ENCODE results near the gene IL1F10. TPM values are rescaled to one million over a fixed set of nuclear protein-coding genes. Genes with fewer than 3 reads are reported as not detected.

The IL1F10 gene
- total and polyA plus RNA-seq, 10 of the 15 experiments (the other 5 are each of a cell fraction or from before 2014, with no cell fraction given), result not detected

DNA sequence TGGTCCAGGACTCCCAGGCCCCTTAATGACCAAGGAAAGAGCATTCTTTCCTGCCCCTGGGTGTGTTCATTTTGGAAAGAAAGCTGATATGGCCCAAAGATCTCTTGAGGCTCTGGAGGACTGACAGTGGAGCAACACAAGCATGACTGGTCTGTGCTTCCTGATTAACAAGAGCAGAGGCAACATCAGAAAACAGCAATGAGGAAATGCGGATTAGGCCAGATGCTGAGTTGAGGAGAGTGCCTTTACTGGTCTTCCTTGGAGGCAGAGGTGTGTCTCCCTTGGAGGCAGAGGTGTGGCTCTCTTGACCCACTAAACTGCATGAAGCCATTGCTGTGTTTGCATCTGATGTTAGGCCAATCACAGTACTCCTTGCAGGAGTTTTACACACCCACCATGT, 35.0 kb upstream of the IL1F10 start:
- Histone ChIP-seq H3K4me1 (ENCODE audit: control insufficient read depth, insufficient read depth, low read length) (no peaks in the 10 kb centered on the region), H3K27me3 (replicated peaks in 1 of 2; ENCODE audit: control insufficient read depth in 2 of 2, insufficient read depth in 2 of 2, low read length in 1 of 2) (peaks cover 2 to 6% of the 10 kb centered on the region in 2 experiments), H3K4me2 (ENCODE audit: control insufficient read depth, insufficient read depth) (no peak overlapping the region), H2AFZ (ENCODE audit: control insufficient read depth, low read depth, low read length) (no peak overlapping the region), H4K20me1 (ENCODE audit: control insufficient read depth, insufficient read depth) (no peaks in the 10 kb centered on the region), H3K36me3 (ENCODE audit: control insufficient read depth in 2 of 2, insufficient read depth in 2 of 2, low read length in 1 of 2) (no peaks in the 10 kb centered on the region), H3K9ac (ENCODE audit: control insufficient read depth, insufficient read depth, low read length) (no peak overlapping the region), H3K79me2 (ENCODE audit: control insufficient read depth, insufficient read depth, low read length) (no peaks in the 10 kb centered on the region), H3K27ac (ENCODE audit: control insufficient read depth, insufficient read depth) (no peak overlapping the region), H3K4me3 (no peak overlapping the region), H3K9me3 (replicated peaks; ENCODE audit: control insufficient read depth, insufficient read depth, low read length) (no peaks in the 10 kb centered on the region)
- TF ChIP-seq SMAD1 (IDR thresholded peaks at IDR 0.05; ENCODE audit: low read depth, partially characterized antibody), result no peak
- no peak for TF ChIP-seq TCF12 (IDR thresholded peaks at IDR 0.05; ENCODE audit: low read depth, low read length)
- no peak for TF ChIP-seq MYB (IDR thresholded peaks at IDR 0.05; ENCODE audit: borderline replicate concordance, low read depth, low read length)
- TF ChIP-seq TBL1XR1 (IDR thresholded peaks at IDR 0.05; ENCODE audit: low read depth, low read length), result no peak
- no peak for TF ChIP-seq PAX5 (IDR thresholded peaks at IDR 0.05; ENCODE audit: borderline replicate concordance, low read depth, low read length)
- no peak for TF ChIP-seq SMC3 (IDR thresholded peaks at IDR 0.05; ENCODE audit: borderline replicate concordance, low read length)
- no peak for TF ChIP-seq ZNF207 (IDR thresholded peaks at IDR 0.05; ENCODE audit: borderline replicate concordance)
- TF ChIP-seq JUNB (IDR thresholded peaks at IDR 0.05), result no peak
- TF ChIP-seq GABPA (IDR thresholded peaks at IDR 0.05; ENCODE audit: low read depth), result no peak
- TF ChIP-seq RUNX3 (IDR thresholded peaks at IDR 0.05; ENCODE audit: low read length), result no peak
- ATAC-seq (no peak), FAIRE-seq (no peak), DNase-seq (ENCODE audit: low read depth, low spot score) (no peak)
- RAD21 ChIA-PET (ENCODE audit: unreplicated experiment), result no interaction called here
- BruUV-seq (replicated peaks), result no TSS peak
- CTCF ChIA-PET, result interaction anchor here (0.6 kb wide), 1 partner anchor 12 kb away, joined by 3 read pairs; no protein-coding TSS in a partner anchor
- intact Hi-C loops (cut with micrococcal nuclease; ENCODE audit: unreplicated experiment), result no loop called here
- WGBS (ENCODE audit: insufficient coverage, insufficient replicate concordance, low lambda C conversion rate, missing lambda C conversion rate), result 93% methylated on average over 1 of the region's 1 CpG
- POLR2A ChIA-PET, result no interaction called here
- SMC1A ChIA-PET (ENCODE audit: uncharacterized antibody, unreplicated experiment), result interaction anchor here (0.7 to 1.0 kb wide), 2 partner anchors 12 to 428 kb away, joined by 3 to 4 read pairs; no protein-coding TSS in a partner anchor
- in situ Hi-C loops (cut with MboI), result no loop called here

DNA sequence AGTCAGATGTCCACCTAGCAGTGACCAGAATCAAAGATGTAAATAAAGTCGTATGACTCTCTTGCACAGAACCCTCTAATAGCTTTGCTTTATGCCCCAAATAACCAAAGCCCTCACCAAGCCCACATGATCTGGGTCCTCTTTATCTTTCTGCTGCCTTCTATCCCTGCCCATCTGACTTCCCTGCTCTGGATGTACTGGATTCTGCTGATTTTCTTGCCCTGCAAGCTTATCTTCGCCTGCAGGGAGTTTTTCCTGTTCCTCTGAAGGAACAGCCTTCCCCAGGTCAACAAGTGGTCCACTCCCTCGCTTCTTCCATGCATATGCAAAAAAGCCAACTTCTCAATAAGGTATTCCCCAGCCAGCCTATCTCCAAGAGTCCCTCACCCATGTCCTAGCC, 33.8 kb upstream of the IL1F10 start:
- TF ChIP-seq KLF5 (IDR thresholded peaks at IDR 0.05; ENCODE audit: partially characterized antibody) (no peak), NBN (IDR thresholded peaks at IDR 0.05) (no peak), NR2C2 (IDR thresholded peaks at IDR 0.05; ENCODE audit: borderline replicate concordance, control insufficient read depth, insufficient read length, low read depth) (no peak)
- TF ChIP-seq, protein P1, sequence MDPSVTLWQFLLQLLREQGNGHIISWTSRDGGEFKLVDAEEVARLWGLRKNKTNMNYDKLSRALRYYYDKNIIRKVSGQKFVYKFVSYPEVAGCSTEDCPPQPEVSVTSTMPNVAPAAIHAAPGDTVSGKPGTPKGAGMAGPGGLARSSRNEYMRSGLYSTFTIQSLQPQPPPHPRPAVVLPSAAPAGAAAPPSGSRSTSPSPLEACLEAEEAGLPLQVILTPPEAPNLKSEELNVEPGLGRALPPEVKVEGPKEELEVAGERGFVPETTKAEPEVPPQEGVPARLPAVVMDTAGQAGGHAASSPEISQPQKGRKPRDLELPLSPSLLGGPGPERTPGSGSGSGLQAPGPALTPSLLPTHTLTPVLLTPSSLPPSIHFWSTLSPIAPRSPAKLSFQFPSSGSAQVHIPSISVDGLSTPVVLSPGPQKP (IDR thresholded peaks at IDR 0.05; ENCODE audit: low read depth, low read length), result no peak
- Histone ChIP-seq H4K20me1 (ENCODE audit: control insufficient read depth, insufficient read depth) (no peaks in the 10 kb centered on the region), H3K79me2 (ENCODE audit: control insufficient read depth, insufficient read depth, low read length) (no peaks in the 10 kb centered on the region), H3K4me1 (ENCODE audit: control insufficient read depth, insufficient read depth, low read length) (no peaks in the 10 kb centered on the region), H3K36me3 (ENCODE audit: control insufficient read depth in 2 of 2, insufficient read depth in 2 of 2, low read length in 1 of 2) (no peaks in the 10 kb centered on the region), H2AFZ (ENCODE audit: control insufficient read depth, low read depth, low read length) (no peak overlapping the region), H3K9ac (ENCODE audit: control insufficient read depth, insufficient read depth, low read length) (no peak overlapping the region), H3K9me3 (replicated peaks; ENCODE audit: control insufficient read depth, insufficient read depth, low read length) (no peaks in the 10 kb centered on the region), H3K27ac (ENCODE audit: control insufficient read depth, insufficient read depth) (no peak overlapping the region), H3K4me3 (no peak overlapping the region), H3K27me3 (replicated peaks in 1 of 2; ENCODE audit: control insufficient read depth in 2 of 2, insufficient read depth in 2 of 2, low read length in 1 of 2) (peaks cover 2 to 3% of the 10 kb centered on the region in 2 experiments), H3K4me2 (ENCODE audit: control insufficient read depth, insufficient read depth) (no peak overlapping the region)
- CTCF ChIA-PET, result no interaction called here
- BruUV-seq (replicated peaks), result no TSS peak
- DNase-seq (ENCODE audit: low read depth, low spot score) (no peak), FAIRE-seq (no peak), ATAC-seq (no peak)
- 28% methylated on average over 3 of the region's 3 CpGs for WGBS (ENCODE audit: insufficient coverage, insufficient replicate concordance, low lambda C conversion rate, missing lambda C conversion rate)
- RAD21 ChIA-PET (ENCODE audit: unreplicated experiment), result no interaction called here
- intact Hi-C loops (cut with micrococcal nuclease; ENCODE audit: unreplicated experiment) (no loop called here), in situ Hi-C loops (cut with MboI) (no loop called here)
- SMC1A ChIA-PET (ENCODE audit: uncharacterized antibody, unreplicated experiment), result no interaction called here
- POLR2A ChIA-PET, result no interaction called here
